Measurements from ENCODE around the gene MSL2. TPM values are rescaled to one million over a fixed set of nuclear protein-coding genes. Genes with fewer than 3 reads are reported as not detected.
"Not testable (repeated sequence)": the region's sequence is repeated elsewhere in the genome, so short reads cannot be mapped to it uniquely, and the experiment has no call there.

Gene MSL2
- total RNA-seq, 2 experiments from 2014 or later = 143 to 146 TPM

GRCh38 chr3:136235545-136235944 is 39.4 kb upstream of the MSL2 start:
- intact Hi-C loops (cut with DNase I, micrococcal nuclease) = no loop called here
- ChIA-PET POLR2A (no interaction called here), CTCF (no interaction called here)
- no peaks in the 10 kb centered on the region for H3K9me3 ChIP-seq (ENCODE audit: control insufficient read depth in 1 of 2, insufficient read depth in 1 of 2, low read length in 2 of 2)
- no peak for DNase-seq
- Mint-ChIP-seq H3K27me3 (no peaks in the 10 kb centered on the region), H3K4me3 (no peak overlapping the region), H3K9me3 (no peaks in the 10 kb centered on the region), H3K27ac (no peak overlapping the region), H3K36me3 (ENCODE audit: low read depth) (no peaks in the 10 kb centered on the region), H3K4me1 (ENCODE audit: low read depth) (no peaks in the 10 kb centered on the region)
- TF ChIP-seq, protein P1, sequence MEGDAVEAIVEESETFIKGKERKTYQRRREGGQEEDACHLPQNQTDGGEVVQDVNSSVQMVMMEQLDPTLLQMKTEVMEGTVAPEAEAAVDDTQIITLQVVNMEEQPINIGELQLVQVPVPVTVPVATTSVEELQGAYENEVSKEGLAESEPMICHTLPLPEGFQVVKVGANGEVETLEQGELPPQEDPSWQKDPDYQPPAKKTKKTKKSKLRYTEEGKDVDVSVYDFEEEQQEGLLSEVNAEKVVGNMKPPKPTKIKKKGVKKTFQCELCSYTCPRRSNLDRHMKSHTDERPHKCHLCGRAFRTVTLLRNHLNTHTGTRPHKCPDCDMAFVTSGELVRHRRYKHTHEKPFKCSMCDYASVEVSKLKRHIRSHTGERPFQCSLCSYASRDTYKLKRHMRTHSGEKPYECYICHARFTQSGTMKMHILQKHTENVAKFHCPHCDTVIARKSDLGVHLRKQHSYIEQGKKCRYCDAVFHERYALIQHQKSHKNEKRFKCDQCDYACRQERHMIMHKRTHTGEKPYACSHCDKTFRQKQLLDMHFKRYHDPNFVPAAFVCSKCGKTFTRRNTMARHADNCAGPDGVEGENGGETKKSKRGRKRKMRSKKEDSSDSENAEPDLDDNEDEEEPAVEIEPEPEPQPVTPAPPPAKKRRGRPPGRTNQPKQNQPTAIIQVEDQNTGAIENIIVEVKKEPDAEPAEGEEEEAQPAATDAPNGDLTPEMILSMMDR (IDR thresholded peaks at IDR 0.05) = no peak
- no peak overlapping the region for H3K27ac ChIP-seq (ENCODE audit: low read depth in 1 of 2, low read length in 2 of 2)
- H3K4me1 ChIP-seq (ENCODE audit: insufficient read depth, low read length) = no peaks in the 10 kb centered on the region
- H3K36me3 ChIP-seq (ENCODE audit: insufficient read depth, low read length) = no peaks in the 10 kb centered on the region
- H3K4me3 ChIP-seq (ENCODE audit: low read length) = no peak overlapping the region
- ATAC-seq (ENCODE audit: poor library complexity) = no peak
- H3K27me3 ChIP-seq (ENCODE audit: control insufficient read depth in 1 of 2, insufficient read depth in 2 of 2, low read length in 2 of 2) = peaks cover 0 to 2% of the 10 kb centered on the region in 2 experiments

DNA sequence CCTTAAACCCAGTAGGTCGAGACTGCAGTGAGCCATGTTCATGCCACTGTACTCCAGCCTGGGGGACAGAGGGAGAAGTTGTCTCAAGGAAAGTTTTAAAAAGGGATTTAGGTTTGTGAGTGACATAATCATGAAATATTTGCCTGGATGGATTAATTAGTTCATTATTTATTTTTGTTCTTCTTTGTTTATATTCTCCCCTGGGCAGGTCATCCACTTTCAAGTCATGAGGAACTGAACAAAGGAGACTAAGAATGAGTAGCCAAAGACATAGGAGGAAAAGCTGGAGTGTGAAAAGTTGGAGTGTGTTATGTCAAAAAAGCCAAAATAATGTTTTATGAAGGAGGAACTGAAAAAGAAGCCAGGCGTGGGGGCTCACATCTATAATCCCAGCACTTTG is 36.3 kb upstream of the MSL2 start:
- ChIA-PET CTCF (interaction anchor here (0.7 kb wide), 1 partner anchor 17 kb away, joined by 4 read pairs; no protein-coding TSS in a partner anchor), POLR2A (interaction anchor here (1.6 kb wide), 1 partner anchor 35 kb away, joined by 4 read pairs; no protein-coding TSS in a partner anchor)
- Histone ChIP-seq H3K36me3 (ENCODE audit: insufficient read depth, low read length) (no peaks in the 10 kb centered on the region), H3K4me3 (ENCODE audit: low read length) (no peak overlapping the region), H3K27me3 (ENCODE audit: control insufficient read depth in 1 of 2, insufficient read depth in 2 of 2, low read length in 2 of 2) (peaks cover 0 to 2% of the 10 kb centered on the region in 2 experiments), H3K4me1 (ENCODE audit: insufficient read depth, low read length) (no peaks in the 10 kb centered on the region), H3K27ac (ENCODE audit: low read depth in 1 of 2, low read length in 2 of 2) (no peak overlapping the region), H3K9me3 (ENCODE audit: control insufficient read depth in 1 of 2, insufficient read depth in 1 of 2, low read length in 2 of 2) (no peaks in the 10 kb centered on the region)
- TF ChIP-seq, protein P1 (IDR thresholded peaks at IDR 0.05) = no peak
- Mint-ChIP-seq H3K27ac (no peak overlapping the region), H3K4me3 (no peak overlapping the region), H3K4me1 (ENCODE audit: low read depth) (no peaks in the 10 kb centered on the region), H3K36me3 (ENCODE audit: low read depth) (no peaks in the 10 kb centered on the region), H3K27me3 (no peaks in the 10 kb centered on the region), H3K9me3 (no peaks in the 10 kb centered on the region)
- intact Hi-C loops (cut with DNase I, micrococcal nuclease) = no loop called here
- DNase-seq = no peak
- no peak for ATAC-seq (ENCODE audit: poor library complexity)

GRCh38 chr3:136222746-136223145 is 26.6 kb upstream of the MSL2 start:
- POLR2A ChIA-PET; H3K27ac Mint-ChIP-seq; ATAC-seq (ENCODE audit: poor library complexity); H3K9me3 ChIP-seq (ENCODE audit: control insufficient read depth in 1 of 2, insufficient read depth in 1 of 2, low read length in 2 of 2); CTCF ChIA-PET; H3K4me1 Mint-ChIP-seq (ENCODE audit: low read depth); H3K36me3 Mint-ChIP-seq (ENCODE audit: low read depth); H3K4me1 ChIP-seq (ENCODE audit: insufficient read depth, low read length); H3K4me3 Mint-ChIP-seq; H3K4me3 ChIP-seq (ENCODE audit: low read length); H3K9me3 Mint-ChIP-seq; H3K27me3 ChIP-seq (ENCODE audit: control insufficient read depth in 1 of 2, insufficient read depth in 2 of 2, low read length in 2 of 2); H3K27ac ChIP-seq (ENCODE audit: low read depth in 1 of 2, low read length in 2 of 2); H3K36me3 ChIP-seq (ENCODE audit: insufficient read depth, low read length); intact Hi-C loops (cut with DNase I, micrococcal nuclease); DNase-seq: not testable (repeated sequence)
- peaks cover 14% of the 10 kb centered on the region for H3K27me3 Mint-ChIP-seq

DNA sequence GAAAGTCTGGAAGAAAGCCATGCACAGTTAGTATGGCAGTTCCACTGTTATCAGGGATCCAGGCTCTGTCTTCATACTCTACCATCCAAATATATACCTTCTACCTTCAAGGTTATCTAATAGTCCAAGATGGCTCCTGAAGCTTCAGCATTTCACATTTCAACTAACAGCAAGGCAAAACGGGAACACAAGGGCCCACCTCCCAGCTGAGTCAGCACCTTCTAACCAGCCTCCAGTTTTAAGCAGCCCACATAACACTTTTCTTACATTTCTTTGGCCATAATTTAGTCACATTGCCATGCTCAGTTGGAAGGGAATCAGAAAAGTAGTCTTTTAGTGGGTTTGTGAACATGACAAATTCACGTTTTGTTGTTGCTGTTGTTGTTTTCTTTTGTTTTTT is 15.4 kb upstream of the MSL2 start:
- Histone ChIP-seq H3K4me3 (ENCODE audit: low read length) (no peak overlapping the region), H3K36me3 (ENCODE audit: insufficient read depth, low read length) (no peaks in the 10 kb centered on the region), H3K4me1 (ENCODE audit: insufficient read depth, low read length) (no peaks in the 10 kb centered on the region), H3K27me3 (ENCODE audit: control insufficient read depth in 1 of 2, insufficient read depth in 2 of 2, low read length in 2 of 2) (no peaks in the 10 kb centered on the region), H3K27ac (ENCODE audit: low read depth in 1 of 2, low read length in 2 of 2) (no peak overlapping the region), H3K9me3 (ENCODE audit: control insufficient read depth in 1 of 2, insufficient read depth in 1 of 2, low read length in 2 of 2) (no peaks in the 10 kb centered on the region)
- peaks cover 16% of the 10 kb centered on the region for H3K27me3 Mint-ChIP-seq
- H3K4me1 Mint-ChIP-seq (ENCODE audit: low read depth) = no peaks in the 10 kb centered on the region
- POLR2A ChIA-PET = interaction anchor here (1.3 kb wide), 1 partner anchor 15 kb away, joined by 5 read pairs; no protein-coding TSS in a partner anchor
- intact Hi-C loops (cut with DNase I, micrococcal nuclease) = no loop called here
- ATAC-seq (ENCODE audit: poor library complexity) = no peak
- no peak for DNase-seq
- H3K4me3 Mint-ChIP-seq = no peak overlapping the region
- TF ChIP-seq, protein P1 (IDR thresholded peaks at IDR 0.05) = no peak
- no peak overlapping the region for H3K27ac Mint-ChIP-seq
- CTCF ChIA-PET = no interaction called here
- H3K36me3 Mint-ChIP-seq (ENCODE audit: low read depth) = no peaks in the 10 kb centered on the region
- H3K9me3 Mint-ChIP-seq = no peaks in the 10 kb centered on the region
